B cell (primary cell): ENCODE results near the gene IGSF9. TPM values are rescaled to one million over a fixed set of nuclear protein-coding genes. Genes with fewer than 3 reads are reported as not detected.

Experiments
- ATAC-seq: fragments of 200-7000 bp; cut with Tn5 transposase; one replicate; pipeline ENCODE4 v1.10.0; 2021; ENCODE audit warnings: low read depth, mild to moderate bottlenecking, moderate number of reproducible peaks, moderate library complexity
- CTCF ChIA-PET: fragments of 350-600 bp; sonication (Branson Sonifier 250); formaldehyde crosslinking; loops from one replicate; lab custom pipeline; 2021; ENCODE audit warnings: antibody characterized with exemption, inconsistent platforms; lab: Charles Lee
- POLR2A ChIA-PET: fragments of 350-600 bp; sonication (Branson Sonifier 250); formaldehyde crosslinking; loops from one replicate; lab custom pipeline; 2021; ENCODE audit warnings: antibody characterized with exemption; lab: Charles Lee
- DNase-seq: peaks from one replicate; pipeline ENCODE4 v3.0.0; 2013
- H2AFZ ChIP-seq: 2 replicates; pipeline ENCODE4 v1.6.1; 2012; ENCODE audit warnings: mild to moderate bottlenecking, low read depth, low read length; ENCODE audit not compliant: insufficient read depth, poor library complexity, severe bottlenecking
- H3K27ac ChIP-seq, 2 donors: 1 replicate in 1 of 2; 2 replicates in 1 of 2; pipeline ENCODE4 v1.5.1; 2012 to 2013; ENCODE audit warnings: low read length in 2 of 2, mild to moderate bottlenecking in 2 of 2, moderate library complexity in 1 of 2
- H3K27me3 ChIP-seq, 4 experiments: fragments of 200-600 bp in 1 of 4; sonication (generic) in 1 of 4; replicated peaks in 1 of 4; 1 replicate in 2 of 4; 2 replicates in 2 of 4; pipeline versions ENCODE4 v1.6.1 to v1.7.0; 2013 to 2016; ENCODE audit warnings: low read length in 3 of 4, mild to moderate bottlenecking in 2 of 4, mixed read lengths in 1 of 4, moderate library complexity in 1 of 4; ENCODE audit not compliant: insufficient read depth in 4 of 4, control insufficient read depth in 3 of 4; ENCODE audit errors: control extremely low read depth in 1 of 4
- H3K36me3 ChIP-seq, 2 experiments: replicated peaks in 1 of 2; 1 replicate in 1 of 2; 2 replicates in 1 of 2; pipeline versions ENCODE4 v1.6.1 to v1.7.1; 2013; ENCODE audit warnings: low read length in 1 of 2; ENCODE audit not compliant: insufficient read depth in 2 of 2, control insufficient read depth in 1 of 2; ENCODE audit errors: control extremely low read depth in 1 of 2, extremely low read depth in 1 of 2
- H3K4me1 ChIP-seq, 2 donors: fragments of 200-600 bp in 1 of 2; sonication (generic) in 1 of 2; 1 replicate in 1 of 2; 2 replicates in 1 of 2; pipeline versions ENCODE4 v1.5.1 to v1.6.1; 2013 to 2017; ENCODE audit warnings: low read length in 2 of 2; ENCODE audit not compliant: control insufficient read depth in 2 of 2, insufficient read depth in 2 of 2
- H3K4me2 ChIP-seq: replicated peaks from 2 replicates; pipeline ENCODE3; 2012; ENCODE audit warnings: mild to moderate bottlenecking, low read depth, low read length; ENCODE audit not compliant: poor library complexity, severe bottlenecking
- H3K4me3 ChIP-seq, 5 experiments: fragments of 200-600 bp in 1 of 5; sonication (generic) in 1 of 5; 1 replicate in 3 of 5; 2 replicates in 2 of 5; pipeline versions ENCODE4 v1.5.1 to v1.7.0; 2011 to 2016; ENCODE audit warnings: low read length in 4 of 5, mild to moderate bottlenecking in 4 of 5, low read depth in 2 of 5, control low read depth in 1 of 5, moderate library complexity in 1 of 5; ENCODE audit not compliant: insufficient read depth in 1 of 5; ENCODE audit errors: control extremely low read depth in 1 of 5, extremely low read depth in 1 of 5
- H3K79me2 ChIP-seq: fragments of 200-600 bp; sonication (generic); one replicate; pipeline ENCODE4 v1.6.0; 2016; ENCODE audit warnings: low read length; ENCODE audit not compliant: control insufficient read depth, insufficient read depth
- H3K9ac ChIP-seq: fragments of 200-600 bp; sonication (generic); 2 replicates; pipeline ENCODE4 v1.6.1; 2017; ENCODE audit warnings: mild to moderate bottlenecking, low read length, moderate library complexity
- H3K9me3 ChIP-seq, 3 donors: one replicate each; pipeline versions ENCODE4 v1.6.1 to v1.7.1; 2013; ENCODE audit warnings: low read length in 2 of 3; ENCODE audit not compliant: control insufficient read depth in 2 of 3, insufficient read depth in 1 of 3; ENCODE audit errors: control extremely low read depth in 1 of 3
- H4K20me1 ChIP-seq: 2 replicates; pipeline ENCODE4 v1.6.0; 2012; ENCODE audit warnings: mild to moderate bottlenecking, low read length; ENCODE audit not compliant: insufficient read depth, control insufficient read depth, poor library complexity, severe bottlenecking
- H3K27ac Mint-ChIP-seq: one replicate; pipeline ENCODE4 v1.8.0; 2021; ENCODE audit warnings: mixed read lengths
- H3K27me3 Mint-ChIP-seq: one replicate; pipeline ENCODE4 v1.8.0; 2021; ENCODE audit warnings: mixed read lengths
- H3K4me1 Mint-ChIP-seq: one replicate; pipeline ENCODE4 v1.8.0; 2021; ENCODE audit warnings: mixed read lengths
- H3K4me3 Mint-ChIP-seq: one replicate; pipeline ENCODE4 v1.8.0; 2021; ENCODE audit warnings: mixed read lengths
- H3K9me3 Mint-ChIP-seq: one replicate; pipeline ENCODE4 v1.8.0; 2022; ENCODE audit warnings: mixed read lengths; ENCODE audit not compliant: insufficient read depth
- EZH2 ChIP-seq: IDR thresholded peaks from 2 replicates; pipeline ENCODE4 v1.6.1; 2012; ENCODE audit warnings: borderline replicate concordance, low read depth, mild to moderate bottlenecking, moderate library complexity, low read length; ENCODE audit not compliant: insufficient read depth, poor library complexity, severe bottlenecking
- WGBS: methylation state at CpG from one replicate; pipeline ENCODE4 v1.1.5; 2013; ENCODE audit warnings: missing lambda C conversion rate; ENCODE audit not compliant: insufficient coverage; 5-methylcytosine and 5-hydroxymethylcytosine counted together
- intact Hi-C: fragments of 100-400 bp; cut with micrococcal nuclease; formaldehyde crosslinking; loops from one replicate; pipeline ENCODE4 v1.10.0; 2022
- polyA plus RNA-seq: library from polyadenylated mRNA; depleted of rRNA; stranded (reverse); fragments of >200 nt; gene quantifications from 2 replicates; pipeline ENCODE4 v1.2.3, GENCODE V29; 2012
- total RNA-seq, 2 donors: library from RNA; stranded (reverse); fragments of 120-200 nt in 1 of 2; gene quantifications; 1 replicate in 1 of 2; 2 replicates in 1 of 2; pipeline versions ENCODE4 v1.2.3 to v1.2.4, GENCODE V29; 2013 to 2022
- TF ChIP-seq, protein P1 (sequence below): fragments of 200-600 bp; IDR thresholded peaks from one replicate; pipeline ENCODE4 v1.8.0; 2022; ENCODE audit warnings: antibody characterized with exemption, mild to moderate bottlenecking

Gene IGSF9
- total and polyA plus RNA-seq, 2 donors (not counting 1 experiment from before 2014, with no cell fraction given): 0.36 to 0.37 TPM

DNA sequence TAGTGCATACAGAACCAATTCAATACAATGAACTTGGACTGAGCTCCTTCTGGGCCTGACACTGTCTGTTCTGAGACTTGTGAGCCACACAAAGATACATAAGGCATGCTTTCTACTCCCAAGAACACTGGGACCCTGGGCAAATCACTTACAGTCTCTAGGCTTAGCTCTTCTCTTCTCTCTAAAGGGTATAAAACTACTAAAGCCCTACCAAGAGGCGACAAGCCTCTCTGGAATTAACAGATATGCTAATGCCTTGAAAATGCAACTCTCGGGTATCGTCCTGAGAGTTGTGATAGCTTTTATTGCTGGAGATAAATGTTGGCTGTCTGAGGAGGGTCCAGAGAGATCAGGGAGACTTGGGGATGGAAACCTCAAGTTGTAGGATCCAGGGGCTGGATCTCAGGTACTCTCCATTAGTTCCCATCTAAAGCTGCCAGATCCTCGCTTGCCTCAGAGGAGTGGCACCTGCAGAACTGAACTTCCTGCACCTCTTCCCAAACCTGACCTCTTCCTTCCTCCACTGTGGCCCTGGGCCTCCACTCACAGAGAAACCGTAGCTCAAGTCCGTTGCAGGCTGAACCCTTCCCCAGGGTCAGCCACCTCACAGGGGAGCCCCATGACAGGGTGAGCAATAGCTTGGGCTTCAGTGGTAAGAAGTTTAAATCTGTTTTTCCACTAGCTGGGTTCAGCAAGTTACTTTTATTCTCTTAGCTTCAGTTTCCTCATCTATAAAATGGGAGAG lies 33.9 kb downstream of the IGSF9 start:
- no peaks in the 10 kb centered on the region for H3K9me3 Mint-ChIP-seq
- 70% methylated on average over 2 of the region's 6 CpGs for WGBS

More for the DNA sequence above, 33.9 kb downstream of the IGSF9 start:
- Histone ChIP-seq H3K27ac (peak overlapping the region; percentile 81 to 96), H2AFZ (no peak overlapping the region), H3K79me2 (peaks cover 4% of the 10 kb centered on the region), H3K36me3 (peaks cover 0 to under 1% of the 10 kb centered on the region in 2 experiments), H3K4me3 (peak overlapping the region in 1 of 5 experiments; percentile 6), H3K4me1 (peaks cover 38 to 42% of the 10 kb centered on the region in 2 donors), H3K9me3 (no peaks in the 10 kb centered on the region), H3K9ac (peak overlapping the region; percentile 43), H3K27me3 (no peaks in the 10 kb centered on the region), H3K4me2 (peak overlapping the region; percentile 61), H4K20me1 (no peaks in the 10 kb centered on the region)
- CTCF ChIA-PET: no interaction called here
- intact Hi-C loops: no loop called here
- TF ChIP-seq, protein P1, sequence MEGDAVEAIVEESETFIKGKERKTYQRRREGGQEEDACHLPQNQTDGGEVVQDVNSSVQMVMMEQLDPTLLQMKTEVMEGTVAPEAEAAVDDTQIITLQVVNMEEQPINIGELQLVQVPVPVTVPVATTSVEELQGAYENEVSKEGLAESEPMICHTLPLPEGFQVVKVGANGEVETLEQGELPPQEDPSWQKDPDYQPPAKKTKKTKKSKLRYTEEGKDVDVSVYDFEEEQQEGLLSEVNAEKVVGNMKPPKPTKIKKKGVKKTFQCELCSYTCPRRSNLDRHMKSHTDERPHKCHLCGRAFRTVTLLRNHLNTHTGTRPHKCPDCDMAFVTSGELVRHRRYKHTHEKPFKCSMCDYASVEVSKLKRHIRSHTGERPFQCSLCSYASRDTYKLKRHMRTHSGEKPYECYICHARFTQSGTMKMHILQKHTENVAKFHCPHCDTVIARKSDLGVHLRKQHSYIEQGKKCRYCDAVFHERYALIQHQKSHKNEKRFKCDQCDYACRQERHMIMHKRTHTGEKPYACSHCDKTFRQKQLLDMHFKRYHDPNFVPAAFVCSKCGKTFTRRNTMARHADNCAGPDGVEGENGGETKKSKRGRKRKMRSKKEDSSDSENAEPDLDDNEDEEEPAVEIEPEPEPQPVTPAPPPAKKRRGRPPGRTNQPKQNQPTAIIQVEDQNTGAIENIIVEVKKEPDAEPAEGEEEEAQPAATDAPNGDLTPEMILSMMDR: no peak
- TF ChIP-seq EZH2: no peak
- Mint-ChIP-seq H3K4me1 (peaks cover 54% of the 10 kb centered on the region), H3K27ac (peak overlapping the region; percentile 98), H3K4me3 (peak overlapping the region; percentile 79), H3K27me3 (no peaks in the 10 kb centered on the region)
- POLR2A ChIA-PET: interaction anchor here (1.1 kb wide), 1 partner anchor 52 kb away, joined by 3 read pairs; no protein-coding TSS in a partner anchor
- ATAC-seq (no peak), DNase-seq (peak; percentile 49)
